ENCODE measurements around the gene SLC5A9. TPM values are rescaled to one million over a fixed set of nuclear protein-coding genes. Genes with fewer than 3 reads are reported as not detected.
"Not testable (repeated sequence)": the region's sequence is repeated elsewhere in the genome, so short reads cannot be mapped to it uniquely, and the experiment has no call there.

SLC5A9 gene
- total RNA-seq, 3 donors from 2014 or later: not detected

DNA sequence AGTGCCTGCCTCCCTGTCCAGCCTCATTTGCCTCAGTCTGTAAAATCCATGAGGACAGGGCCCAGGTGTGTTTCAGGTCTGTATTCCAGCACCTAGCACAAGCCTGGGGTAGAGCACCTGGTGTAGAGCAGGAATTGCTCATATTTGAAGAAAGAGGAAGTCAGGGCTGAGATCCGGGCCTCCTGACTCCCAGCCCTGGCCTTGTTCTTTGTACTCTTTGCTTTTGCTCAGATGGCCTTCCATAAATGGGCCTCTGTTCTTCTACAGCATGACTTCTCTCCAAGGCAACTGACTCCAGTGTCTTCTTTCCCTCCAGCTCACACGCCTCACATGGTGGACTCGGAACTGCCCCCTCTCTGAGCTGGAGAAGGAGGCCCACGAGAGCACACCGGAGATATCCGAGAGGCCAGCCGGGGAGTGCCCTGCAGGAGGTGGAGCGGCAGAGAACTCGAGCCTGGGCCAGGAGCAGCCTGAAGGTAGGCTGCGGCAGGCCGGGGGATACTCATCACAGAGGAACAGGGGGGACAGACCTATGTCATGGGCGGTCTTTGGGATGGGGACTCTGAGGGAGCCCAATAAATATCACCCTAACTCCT is 19.7 kb downstream of the SLC5A9 start:
- Mint-ChIP-seq H3K27me3 (ENCODE audit: low read depth) (peaks cover 4% of the 10 kb centered on the region), H3K4me3 (no peak overlapping the region), H3K9me3 (no peaks in the 10 kb centered on the region), H3K4me1 (ENCODE audit: low read depth) (peaks cover 3% of the 10 kb centered on the region), H3K36me3 (ENCODE audit: insufficient read depth) (no peaks in the 10 kb centered on the region)
- DNase-seq: no peak
- no peak for ATAC-seq

- Mint-ChIP-seq H3K9me3 (no peaks in the 10 kb centered on the region), H3K27me3 (ENCODE audit: low read depth) (peaks cover 12% of the 10 kb centered on the region), H3K4me3 (no peak overlapping the region), H3K36me3 (ENCODE audit: insufficient read depth) (no peaks in the 10 kb centered on the region), H3K4me1 (ENCODE audit: low read depth) (peaks cover 3% of the 10 kb centered on the region)
- DNase-seq: no peak
- no peak for ATAC-seq
Measured at GRCh38 chr1:48245106-48245505, 22.6 kb downstream of the SLC5A9 start.

- DNase-seq (no peak), ATAC-seq (no peak)
- H3K4me1 Mint-ChIP-seq (ENCODE audit: low read depth): peaks cover 3% of the 10 kb centered on the region
- H3K4me3 Mint-ChIP-seq: no peak overlapping the region
- no peaks in the 10 kb centered on the region for H3K36me3 Mint-ChIP-seq (ENCODE audit: insufficient read depth)
- no peaks in the 10 kb centered on the region for H3K9me3 Mint-ChIP-seq
- H3K27me3 Mint-ChIP-seq (ENCODE audit: low read depth): peaks cover 8% of the 10 kb centered on the region
Measured at GRCh38 chr1:48246727-48247126, 24.2 kb downstream of the SLC5A9 start.

- H3K4me3 Mint-ChIP-seq: no peak overlapping the region
- peaks cover 8% of the 10 kb centered on the region for H3K27me3 Mint-ChIP-seq (ENCODE audit: low read depth)
- H3K36me3 Mint-ChIP-seq (ENCODE audit: insufficient read depth): no peaks in the 10 kb centered on the region
- H3K4me1 Mint-ChIP-seq (ENCODE audit: low read depth): peaks cover 3% of the 10 kb centered on the region
- ATAC-seq (no peak), DNase-seq (no peak)
- H3K9me3 Mint-ChIP-seq: no peaks in the 10 kb centered on the region
Measured at GRCh38 chr1:48248356-48248755, 25.8 kb downstream of the SLC5A9 start.

- Mint-ChIP-seq H3K9me3 (no peaks in the 10 kb centered on the region), H3K4me1 (ENCODE audit: low read depth) (peaks cover 3% of the 10 kb centered on the region), H3K4me3 (no peak overlapping the region), H3K27me3 (ENCODE audit: low read depth) (peaks cover 8% of the 10 kb centered on the region), H3K36me3 (ENCODE audit: insufficient read depth) (no peaks in the 10 kb centered on the region)
- ATAC-seq (no peak), DNase-seq (no peak)
Measured at GRCh38 chr1:48249868-48250267, 27.4 kb downstream of the SLC5A9 start.

- Mint-ChIP-seq H3K9me3 (no peaks in the 10 kb centered on the region), H3K36me3 (ENCODE audit: insufficient read depth) (no peaks in the 10 kb centered on the region), H3K27me3 (ENCODE audit: low read depth) (peaks cover 8% of the 10 kb centered on the region), H3K4me1 (ENCODE audit: low read depth) (no peaks in the 10 kb centered on the region), H3K4me3 (no peak overlapping the region)
- ATAC-seq: no peak
- no peak for DNase-seq
Measured at GRCh38 chr1:48250572-48250971, 28.1 kb downstream of the SLC5A9 start.

DNA sequence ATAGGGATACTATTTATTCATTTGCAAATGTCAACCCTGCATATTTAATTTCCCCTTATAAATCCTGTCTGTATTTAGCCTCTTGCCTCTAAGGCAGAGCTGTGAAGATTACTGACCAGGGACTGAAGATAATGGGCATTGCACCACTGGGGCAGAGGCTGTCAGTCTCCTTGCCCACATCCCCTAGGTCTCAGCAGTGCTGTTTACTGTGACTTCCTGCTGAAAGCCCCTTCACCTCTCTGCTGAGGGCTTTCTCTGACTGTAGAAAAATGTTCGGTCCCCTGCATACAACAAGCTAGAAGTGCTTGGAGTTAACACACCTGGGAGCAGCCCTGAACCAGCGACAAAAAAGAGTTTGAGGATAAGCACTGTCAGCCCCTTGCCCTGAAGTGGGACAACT is 28.8 kb downstream of the SLC5A9 start:
- H3K27me3 Mint-ChIP-seq (ENCODE audit: low read depth): peaks cover 8% of the 10 kb centered on the region
- no peak overlapping the region for H3K4me3 Mint-ChIP-seq
- DNase-seq (no peak), ATAC-seq (no peak)
- H3K4me1 Mint-ChIP-seq (ENCODE audit: low read depth): no peaks in the 10 kb centered on the region
- no peaks in the 10 kb centered on the region for H3K36me3 Mint-ChIP-seq (ENCODE audit: insufficient read depth)
- H3K9me3 Mint-ChIP-seq: no peaks in the 10 kb centered on the region

DNA sequence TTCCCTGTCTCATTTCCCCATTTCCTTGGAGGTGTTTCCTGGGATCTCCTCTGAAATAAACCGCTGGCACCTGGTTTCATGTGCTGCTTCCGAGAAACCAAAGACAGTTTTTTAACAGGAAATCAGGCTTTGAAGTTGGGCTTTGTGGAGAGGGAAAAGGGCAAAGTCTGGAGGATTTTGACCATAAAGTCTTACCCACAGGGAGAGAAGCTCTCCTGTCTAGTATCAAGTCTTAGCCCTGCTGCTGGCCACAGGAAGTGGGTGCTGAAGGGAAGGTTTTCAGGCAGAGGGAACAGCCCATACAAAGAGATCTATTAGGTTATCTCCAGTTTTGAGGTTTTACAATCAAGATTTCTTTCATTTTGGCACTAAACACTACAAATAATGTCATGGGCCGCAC is 29.3 kb downstream of the SLC5A9 start:
- DNase-seq (no peak), ATAC-seq (no peak)
- no peaks in the 10 kb centered on the region for H3K36me3 Mint-ChIP-seq (ENCODE audit: insufficient read depth)
- H3K4me3 Mint-ChIP-seq: no peak overlapping the region
- no peaks in the 10 kb centered on the region for H3K4me1 Mint-ChIP-seq (ENCODE audit: low read depth)
- no peaks in the 10 kb centered on the region for H3K9me3 Mint-ChIP-seq
- peaks cover 8% of the 10 kb centered on the region for H3K27me3 Mint-ChIP-seq (ENCODE audit: low read depth)

- Mint-ChIP-seq H3K9me3 (no peaks in the 10 kb centered on the region), H3K36me3 (ENCODE audit: insufficient read depth) (no peaks in the 10 kb centered on the region), H3K27me3 (ENCODE audit: low read depth) (peaks cover 3% of the 10 kb centered on the region), H3K4me1 (ENCODE audit: low read depth) (no peaks in the 10 kb centered on the region), H3K4me3 (no peak overlapping the region)
- ATAC-seq (no peak), DNase-seq (no peak)
Measured at GRCh38 chr1:48254254-48254653, 31.7 kb downstream of the SLC5A9 start.

GRCh38 chr1:48258106-48258505 is 35.6 kb downstream of the SLC5A9 start:
- Mint-ChIP-seq H3K4me3 (no peak overlapping the region), H3K9me3 (no peaks in the 10 kb centered on the region), H3K36me3 (ENCODE audit: insufficient read depth) (no peaks in the 10 kb centered on the region), H3K4me1 (ENCODE audit: low read depth) (no peaks in the 10 kb centered on the region), H3K27me3 (ENCODE audit: low read depth) (no peaks in the 10 kb centered on the region)
- DNase-seq (no peak), ATAC-seq (no peak)

GRCh38 chr1:48261881-48262400 is 39.4 kb downstream of the SLC5A9 start:
- H3K27me3 Mint-ChIP-seq (ENCODE audit: low read depth): no peaks in the 10 kb centered on the region

DNA sequence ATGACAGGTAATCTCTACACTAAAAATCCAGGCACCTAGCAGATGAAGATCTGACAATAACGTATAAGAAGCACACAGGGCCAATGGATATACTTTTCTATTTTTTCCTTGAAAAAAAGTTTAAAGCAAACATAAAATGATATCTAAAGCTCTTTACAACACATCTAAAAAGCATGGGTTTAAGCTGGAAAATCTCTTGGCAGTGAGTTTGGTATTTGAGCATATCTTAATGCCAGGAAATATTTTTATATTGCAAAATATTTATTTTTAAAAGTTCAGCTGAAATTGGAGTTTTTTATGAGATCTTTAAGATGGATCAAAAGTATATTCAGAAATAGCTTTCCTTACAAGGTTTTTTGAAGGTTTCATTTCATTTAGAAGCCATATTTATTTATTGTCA is 40.5 kb downstream of the SLC5A9 start:
- no peaks in the 10 kb centered on the region for H3K36me3 Mint-ChIP-seq (ENCODE audit: insufficient read depth)
- no peak for ATAC-seq
- no peak for DNase-seq
- H3K9me3 Mint-ChIP-seq: no peaks in the 10 kb centered on the region
- H3K4me3 Mint-ChIP-seq: no peak overlapping the region
- no peaks in the 10 kb centered on the region for H3K27me3 Mint-ChIP-seq (ENCODE audit: low read depth)
- no peaks in the 10 kb centered on the region for H3K4me1 Mint-ChIP-seq (ENCODE audit: low read depth)

More at GRCh38 chr1:48261881-48262400, 39.4 kb downstream of the SLC5A9 start:
- Mint-ChIP-seq H3K4me1 (ENCODE audit: low read depth) (no peaks in the 10 kb centered on the region), H3K9me3 (no peaks in the 10 kb centered on the region), H3K36me3 (ENCODE audit: insufficient read depth) (no peaks in the 10 kb centered on the region), H3K4me3 (no peak overlapping the region)
- no peak for DNase-seq
- ATAC-seq: no peak

- ATAC-seq (no peak), DNase-seq (no peak)
- Mint-ChIP-seq H3K27me3 (ENCODE audit: low read depth) (no peaks in the 10 kb centered on the region), H3K4me3 (no peak overlapping the region), H3K36me3 (ENCODE audit: insufficient read depth) (no peaks in the 10 kb centered on the region), H3K4me1 (ENCODE audit: low read depth) (no peaks in the 10 kb centered on the region), H3K9me3 (no peaks in the 10 kb centered on the region)
Measured at GRCh38 chr1:48266576-48266975, 44.1 kb downstream of the SLC5A9 start.

DNA sequence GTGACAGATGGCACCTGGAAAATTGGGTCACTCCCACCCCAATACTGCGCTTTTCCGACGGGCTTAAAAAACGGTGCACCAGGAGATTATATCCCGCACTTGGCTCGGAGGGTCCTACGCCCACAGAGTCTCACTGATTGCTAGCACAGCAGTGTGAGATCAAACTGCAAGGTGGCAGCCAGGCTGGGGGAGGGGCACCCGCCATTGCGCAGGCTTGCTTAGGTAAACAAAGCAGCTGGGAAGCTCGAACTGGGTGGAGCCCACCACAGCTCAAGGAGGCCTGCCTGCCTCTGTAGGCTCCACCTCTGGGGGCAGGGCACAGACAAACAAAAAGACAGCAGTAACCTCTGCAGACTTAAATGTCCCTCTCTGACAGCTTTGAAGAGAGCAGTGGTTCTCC is 54.9 kb downstream of the SLC5A9 start:
- peaks cover 14% of the 10 kb centered on the region for H3K27me3 Mint-ChIP-seq (ENCODE audit: low read depth)
- H3K36me3 Mint-ChIP-seq (ENCODE audit: insufficient read depth); DNase-seq; H3K9me3 Mint-ChIP-seq; H3K4me1 Mint-ChIP-seq (ENCODE audit: low read depth); ATAC-seq; H3K4me3 Mint-ChIP-seq: not testable (repeated sequence)

DNA sequence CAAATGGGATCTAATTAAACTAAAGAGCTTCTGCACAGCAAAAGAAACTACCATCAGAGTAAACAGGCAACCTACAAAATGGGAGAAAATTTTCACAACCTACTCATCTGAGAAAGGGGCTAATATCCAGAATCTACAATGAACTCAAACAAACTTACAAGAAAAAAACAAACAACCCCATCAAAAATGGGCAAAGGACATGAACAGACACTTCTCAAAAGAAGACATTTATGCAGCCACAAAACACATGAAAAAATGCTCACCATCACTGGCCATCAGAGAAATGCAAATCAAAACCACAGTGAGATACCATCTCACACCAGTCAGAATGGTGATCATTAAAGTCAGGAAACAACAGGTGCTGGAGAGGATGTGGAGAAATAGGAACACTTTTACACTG is 59.8 kb downstream of the SLC5A9 start:
- H3K4me1 Mint-ChIP-seq (ENCODE audit: low read depth); H3K27me3 Mint-ChIP-seq (ENCODE audit: low read depth); H3K36me3 Mint-ChIP-seq (ENCODE audit: insufficient read depth); H3K4me3 Mint-ChIP-seq; H3K9me3 Mint-ChIP-seq; DNase-seq; ATAC-seq: not testable (repeated sequence)

Data from activated T-cell treated with anti-CD3 and anti-CD28 coated beads, Interleukin-2, amount 50 U/mL, for 4 hours (primary cell).